CD8-positive, alpha-beta memory T cell (primary cell): ENCODE data around the gene MRC2. TPM values are rescaled to one million over a fixed set of nuclear protein-coding genes. Genes with fewer than 3 reads are reported as not detected.

Experiments
- CTCF ChIA-PET: fragments of 350-600 bp; sonication (Branson Sonifier 250); formaldehyde crosslinking; loops from one replicate; lab custom pipeline; 2021; ENCODE audit warnings: antibody characterized with exemption; lab: Charles Lee
- POLR2A ChIA-PET: fragments of 350-600 bp; sonication (Branson Sonifier 250); formaldehyde crosslinking; loops from one replicate; lab custom pipeline; 2021; ENCODE audit warnings: antibody characterized with exemption; lab: Charles Lee
- DNase-seq, 5 donors: peaks; one replicate each; pipeline versions ENCODE4 v3.0.0 to v3.0.0-alpha.2; 2020 to 2022; ENCODE audit warnings: mixed read lengths in 1 of 5
- H3K27ac ChIP-seq: one replicate; pipeline ENCODE4 v1.7.0; 2013; ENCODE audit warnings: low read depth, mild to moderate bottlenecking, low read length, moderate library complexity
- H3K27me3 ChIP-seq: 2 replicates; pipeline ENCODE4 v1.7.0; 2013; ENCODE audit warnings: low read length, mild to moderate bottlenecking; ENCODE audit not compliant: insufficient read depth, poor library complexity, severe bottlenecking
- H3K36me3 ChIP-seq: 2 replicates; pipeline ENCODE4 v1.7.0; 2013; ENCODE audit warnings: mild to moderate bottlenecking, low read length, moderate library complexity; ENCODE audit not compliant: insufficient read depth
- H3K4me1 ChIP-seq: 2 replicates; pipeline ENCODE4 v1.7.0; 2013; ENCODE audit warnings: mild to moderate bottlenecking, low read length, moderate library complexity; ENCODE audit not compliant: insufficient read depth
- H3K4me3 ChIP-seq: 2 replicates; pipeline ENCODE4 v1.7.0; 2013; ENCODE audit warnings: mild to moderate bottlenecking, low read length
- H3K9me3 ChIP-seq: 2 replicates; pipeline ENCODE4 v1.7.0; 2013; ENCODE audit warnings: mild to moderate bottlenecking, low read length
- H3K27ac Mint-ChIP-seq, 8 donors: one replicate each; pipeline ENCODE4 v1.8.0; 2020 to 2021; ENCODE audit warnings: mixed read lengths in 8 of 8, mild to moderate bottlenecking in 6 of 8, inconsistent platforms in 3 of 8, moderate library complexity in 3 of 8
- H3K27me3 Mint-ChIP-seq, 2 donors: one replicate each; pipeline ENCODE4 v1.8.0; 2020 to 2021; ENCODE audit warnings: mixed read lengths in 2 of 2, mild to moderate bottlenecking in 1 of 2, moderate library complexity in 1 of 2
- H3K36me3 Mint-ChIP-seq, 3 donors: one replicate each; pipeline ENCODE4 v1.8.0; 2020 to 2021; ENCODE audit warnings: mixed read lengths in 3 of 3, inconsistent platforms in 1 of 3, mild to moderate bottlenecking in 1 of 3
- H3K4me1 Mint-ChIP-seq, 3 donors: one replicate each; pipeline ENCODE4 v1.8.0; 2020 to 2021; ENCODE audit warnings: mixed read lengths in 3 of 3, inconsistent platforms in 1 of 3, mild to moderate bottlenecking in 1 of 3
- H3K4me3 Mint-ChIP-seq, 7 donors: one replicate each; pipeline ENCODE4 v1.8.0; 2020 to 2021; ENCODE audit warnings: mixed read lengths in 7 of 7, mild to moderate bottlenecking in 6 of 7, moderate library complexity in 4 of 7, inconsistent platforms in 2 of 7
- H3K9me3 Mint-ChIP-seq, 5 donors: one replicate each; pipeline ENCODE4 v1.8.0; 2020 to 2022; ENCODE audit warnings: mixed read lengths in 5 of 5, mild to moderate bottlenecking in 3 of 5, moderate library complexity in 2 of 5, inconsistent platforms in 1 of 5
- polyA plus RNA-seq: library from polyadenylated mRNA; unstranded; fragments of 300-500 nt; fragmentation: Illumina TruSeq; gene quantifications from one replicate; pipeline ENCODE4 v1.2.3, GENCODE V29; 2021
- total RNA-seq, 2 experiments: library from RNA; stranded (reverse); gene quantifications; one replicate each; pipeline ENCODE4 v1.2.3, GENCODE V29; 2021

The MRC2 gene
- total and polyA plus RNA-seq, 3 experiments from 2014 or later, result 0.08 to 10.2 (median 10.0) TPM

DNA sequence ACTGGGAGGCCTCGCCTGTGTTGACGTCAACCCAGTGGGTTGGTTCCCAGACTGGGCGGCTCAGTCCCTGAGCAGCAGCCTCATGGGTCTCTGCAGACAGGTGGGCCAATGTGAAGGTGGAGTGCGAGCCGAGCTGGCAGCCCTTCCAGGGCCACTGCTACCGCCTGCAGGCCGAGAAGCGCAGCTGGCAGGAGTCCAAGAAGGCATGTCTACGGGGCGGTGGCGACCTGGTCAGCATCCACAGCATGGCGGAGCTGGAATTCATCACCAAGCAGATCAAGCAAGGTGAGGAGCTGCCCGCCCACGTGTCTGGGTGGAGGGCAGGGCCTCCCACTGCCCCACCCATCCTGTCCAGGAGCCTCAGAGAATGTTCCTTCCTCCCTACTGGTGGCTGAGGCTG lies 44.1 kb downstream of the MRC2 start:
- H3K9me3 Mint-ChIP-seq, result no peaks in the 10 kb centered on the region
- Histone ChIP-seq H3K27ac (no peak overlapping the region), H3K4me1 (no peaks in the 10 kb centered on the region), H3K27me3 (no peaks in the 10 kb centered on the region), H3K9me3 (no peaks in the 10 kb centered on the region), H3K36me3 (no peaks in the 10 kb centered on the region), H3K4me3 (no peak overlapping the region)
- H3K4me1 Mint-ChIP-seq, result peaks cover 0 to 9% (median 2%) of the 10 kb centered on the region in 3 donors
- no peak overlapping the region for H3K27ac Mint-ChIP-seq
- ChIA-PET CTCF (interaction anchor here (3.1 kb wide), 1 partner anchor 735 kb away, joined by 21 read pairs; no protein-coding TSS in a partner anchor), POLR2A (no interaction called here)
- H3K4me3 Mint-ChIP-seq, result no peak overlapping the region
- H3K36me3 Mint-ChIP-seq, result no peaks in the 10 kb centered on the region
- H3K27me3 Mint-ChIP-seq, result no peaks in the 10 kb centered on the region
- no peak for DNase-seq

DNA sequence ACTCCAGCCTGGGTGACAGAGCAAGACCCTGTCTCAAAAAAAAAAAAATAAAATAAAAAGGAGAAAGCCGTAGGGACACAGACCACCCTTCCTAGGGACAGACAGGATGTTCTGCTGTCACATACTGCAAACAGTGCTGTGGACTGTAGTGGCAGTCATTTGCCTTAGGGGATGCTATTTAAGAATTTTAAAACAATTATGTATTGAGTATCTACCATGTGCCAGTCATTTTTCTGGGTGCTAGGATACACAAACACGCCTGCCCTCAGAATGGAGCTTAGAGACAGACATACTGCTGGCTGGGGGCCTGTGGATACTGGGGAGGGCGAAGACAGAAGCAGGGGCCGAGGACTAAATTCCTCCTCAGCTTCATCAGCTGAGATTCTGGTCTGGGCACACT lies 45.5 kb downstream of the MRC2 start:
- no peak overlapping the region for H3K4me3 ChIP-seq
- CTCF ChIA-PET, result interaction anchor here (1.2 to 3.1 kb wide), 2 partner anchors 30 to 734 kb away, joined by 3 to 21 read pairs; no protein-coding TSS in a partner anchor
- no peaks in the 10 kb centered on the region for H3K9me3 ChIP-seq
- DNase-seq, result no peak
- H3K4me1 ChIP-seq, result no peaks in the 10 kb centered on the region
- no peaks in the 10 kb centered on the region for H3K9me3 Mint-ChIP-seq
- no peaks in the 10 kb centered on the region for H3K27me3 ChIP-seq
- no peak overlapping the region for H3K27ac ChIP-seq
- H3K27me3 Mint-ChIP-seq, result no peaks in the 10 kb centered on the region
- no peak overlapping the region for H3K27ac Mint-ChIP-seq
- peaks cover 0 to 9% (median 2%) of the 10 kb centered on the region in 3 donors for H3K4me1 Mint-ChIP-seq
- H3K36me3 Mint-ChIP-seq, result no peaks in the 10 kb centered on the region
- H3K4me3 Mint-ChIP-seq, result no peak overlapping the region
- H3K36me3 ChIP-seq, result no peaks in the 10 kb centered on the region
- POLR2A ChIA-PET, result interaction anchor here (0.7 kb wide), 1 partner anchor 342 kb away, joined by 5 read pairs; no protein-coding TSS in a partner anchor

DNA sequence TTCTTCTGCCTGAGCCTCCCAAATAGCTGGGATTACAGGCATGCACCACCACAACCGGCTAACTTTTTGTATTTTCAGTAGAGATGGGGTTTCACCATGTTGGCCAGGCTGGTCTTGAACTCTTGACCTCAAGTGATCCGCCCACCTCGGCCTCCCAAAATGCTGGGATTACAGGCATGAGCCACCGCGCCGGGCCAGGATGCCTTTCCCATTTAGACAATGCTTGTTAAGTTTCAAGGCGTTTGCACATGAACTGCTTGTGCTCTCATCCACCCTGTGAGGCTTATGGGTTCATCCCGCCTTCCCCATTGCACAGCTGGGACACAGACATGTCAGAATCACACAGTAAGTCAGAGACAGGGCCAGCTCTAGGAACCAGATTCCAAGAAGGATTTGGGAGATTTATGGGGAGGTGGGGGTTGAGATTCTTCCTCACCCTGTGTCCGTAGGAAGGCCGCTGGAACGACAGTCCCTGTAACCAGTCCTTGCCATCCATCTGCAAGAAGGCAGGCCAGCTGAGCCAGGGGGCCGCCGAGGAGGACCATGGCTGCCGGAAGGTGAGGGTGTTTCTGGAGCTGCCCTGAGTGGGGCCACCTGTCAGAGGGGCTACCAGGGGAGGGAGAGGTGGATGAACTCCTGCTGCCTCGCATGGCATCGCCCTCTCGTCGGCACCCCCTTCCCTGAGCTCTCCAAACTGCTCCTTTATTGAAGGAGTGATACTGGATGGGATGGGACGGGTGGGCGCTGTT lies 46.3 kb downstream of the MRC2 start:
- H3K27ac Mint-ChIP-seq, result no peak overlapping the region
- CTCF ChIA-PET, result interaction anchor here (0.8 to 3.1 kb wide), 3 partner anchors 24 to 733 kb away, joined by 3 to 21 read pairs (median 3); no protein-coding TSS in a partner anchor
- Histone ChIP-seq H3K4me1 (no peaks in the 10 kb centered on the region), H3K9me3 (no peaks in the 10 kb centered on the region), H3K36me3 (no peaks in the 10 kb centered on the region), H3K4me3 (no peak overlapping the region), H3K27ac (no peak overlapping the region), H3K27me3 (no peaks in the 10 kb centered on the region)
- POLR2A ChIA-PET, result no interaction called here
- no peaks in the 10 kb centered on the region for H3K9me3 Mint-ChIP-seq
- no peaks in the 10 kb centered on the region for H3K27me3 Mint-ChIP-seq
- H3K4me3 Mint-ChIP-seq, result no peak overlapping the region
- H3K4me1 Mint-ChIP-seq, result peaks cover 0 to 4% (median 2%) of the 10 kb centered on the region in 3 donors
- no peak for DNase-seq
- H3K36me3 Mint-ChIP-seq, result no peaks in the 10 kb centered on the region

- no peak overlapping the region for H3K27ac Mint-ChIP-seq
- DNase-seq, result no peak
- POLR2A ChIA-PET, result no interaction called here
- Histone ChIP-seq H3K4me1 (no peaks in the 10 kb centered on the region), H3K36me3 (no peaks in the 10 kb centered on the region), H3K4me3 (no peak overlapping the region), H3K27me3 (no peaks in the 10 kb centered on the region), H3K9me3 (no peaks in the 10 kb centered on the region), H3K27ac (no peak overlapping the region)
- no peaks in the 10 kb centered on the region for H3K27me3 Mint-ChIP-seq
- peaks cover 0 to 4% (median 2%) of the 10 kb centered on the region in 3 donors for H3K4me1 Mint-ChIP-seq
- no peaks in the 10 kb centered on the region for H3K36me3 Mint-ChIP-seq
- no peaks in the 10 kb centered on the region for H3K9me3 Mint-ChIP-seq
- CTCF ChIA-PET, result interaction anchor here (1.3 to 3.1 kb wide), 2 partner anchors 295 to 733 kb away, joined by 3 to 21 read pairs; no protein-coding TSS in a partner anchor
- H3K4me3 Mint-ChIP-seq, result no peak overlapping the region
Measured at GRCh38 chr17:62674363-62674739, 46.9 kb downstream of the MRC2 start.

DNA sequence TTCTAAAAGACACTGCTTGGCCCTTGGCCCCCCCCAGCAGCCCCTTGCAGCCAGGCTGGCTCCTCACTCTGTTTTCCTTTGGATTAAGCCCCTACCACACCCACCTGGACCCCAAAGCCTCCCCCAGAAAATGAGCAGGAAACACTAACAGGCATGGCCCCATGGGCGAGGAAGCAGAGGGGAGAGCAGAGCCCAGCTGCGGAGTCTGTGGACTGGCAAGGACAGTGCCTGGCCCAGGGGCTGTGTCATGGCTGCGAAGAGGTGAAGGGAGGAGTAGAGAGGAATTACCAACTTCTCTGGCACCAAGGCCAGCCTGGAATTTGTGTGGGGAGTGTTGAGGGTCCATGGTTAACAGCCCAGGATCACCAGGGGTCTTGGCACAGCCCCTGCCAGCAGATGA lies 47.4 kb downstream of the MRC2 start:
- POLR2A ChIA-PET, result no interaction called here
- no peak for DNase-seq
- Mint-ChIP-seq H3K27me3 (no peaks in the 10 kb centered on the region), H3K4me3 (no peak overlapping the region), H3K9me3 (no peaks in the 10 kb centered on the region), H3K27ac (no peak overlapping the region), H3K36me3 (no peaks in the 10 kb centered on the region), H3K4me1 (peaks cover 0 to 4% (median 2%) of the 10 kb centered on the region in 3 donors)
- H3K36me3 ChIP-seq, result no peaks in the 10 kb centered on the region
- no peaks in the 10 kb centered on the region for H3K9me3 ChIP-seq
- no peaks in the 10 kb centered on the region for H3K4me1 ChIP-seq
- no peak overlapping the region for H3K4me3 ChIP-seq
- no peaks in the 10 kb centered on the region for H3K27me3 ChIP-seq
- CTCF ChIA-PET, result interaction anchor here (1.3 kb wide), 1 partner anchor 294 kb away, joined by 3 read pairs; no protein-coding TSS in a partner anchor
- H3K27ac ChIP-seq, result no peak overlapping the region

DNA sequence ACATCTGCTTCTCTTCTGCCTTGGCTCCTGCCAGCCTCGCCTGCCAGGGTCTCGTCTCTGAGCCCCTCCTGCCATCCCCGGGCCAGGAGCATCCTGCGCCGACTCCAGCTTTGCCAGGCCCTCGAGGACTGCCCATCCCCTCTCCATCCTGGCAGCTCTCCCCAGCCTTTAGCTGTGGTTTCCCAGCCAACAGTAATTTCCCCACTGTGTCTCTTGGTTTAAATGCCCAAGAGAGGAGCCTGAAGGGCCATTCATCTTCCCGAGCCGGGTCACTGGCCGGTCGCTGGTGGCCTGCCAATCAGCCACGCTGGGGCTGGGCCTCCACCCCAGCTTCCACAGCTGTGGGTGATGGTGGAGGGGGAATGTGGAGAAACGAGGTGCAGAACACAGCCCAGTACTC lies 47.8 kb downstream of the MRC2 start:
- Histone ChIP-seq H3K27me3 (no peaks in the 10 kb centered on the region), H3K36me3 (no peaks in the 10 kb centered on the region), H3K27ac (no peak overlapping the region), H3K9me3 (no peaks in the 10 kb centered on the region), H3K4me3 (no peak overlapping the region), H3K4me1 (no peaks in the 10 kb centered on the region)
- CTCF ChIA-PET, result no interaction called here
- POLR2A ChIA-PET, result no interaction called here
- H3K9me3 Mint-ChIP-seq, result no peaks in the 10 kb centered on the region
- no peaks in the 10 kb centered on the region for H3K36me3 Mint-ChIP-seq
- no peak overlapping the region for H3K27ac Mint-ChIP-seq
- no peaks in the 10 kb centered on the region for H3K27me3 Mint-ChIP-seq
- H3K4me1 Mint-ChIP-seq, result peaks cover 0 to 4% (median 2%) of the 10 kb centered on the region in 3 donors
- no peak overlapping the region for H3K4me3 Mint-ChIP-seq
- no peak for DNase-seq

DNA sequence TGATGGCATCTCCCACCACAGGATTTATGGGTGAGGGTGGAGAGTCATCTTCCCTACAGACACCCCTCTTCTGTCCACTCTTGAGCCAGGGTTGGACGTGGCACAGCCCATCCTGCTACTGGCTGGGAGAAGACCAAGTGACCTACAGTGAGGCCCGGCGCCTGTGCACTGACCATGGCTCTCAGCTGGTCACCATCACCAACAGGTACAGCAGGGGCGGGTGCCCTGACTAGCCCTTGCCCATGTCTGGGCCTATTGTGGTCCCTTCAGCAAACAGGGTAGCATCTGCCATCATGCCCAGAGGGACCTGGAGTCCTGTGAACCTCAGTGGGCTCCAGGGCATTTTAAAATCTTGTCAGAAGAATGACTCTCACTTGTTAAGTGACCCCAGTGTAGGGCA lies 48.2 kb downstream of the MRC2 start:
- ChIA-PET CTCF (no interaction called here), POLR2A (no interaction called here)
- no peaks in the 10 kb centered on the region for H3K4me1 ChIP-seq
- H3K27me3 Mint-ChIP-seq, result no peaks in the 10 kb centered on the region
- H3K4me3 Mint-ChIP-seq, result no peak overlapping the region
- no peaks in the 10 kb centered on the region for H3K36me3 ChIP-seq
- peaks cover 0 to 4% (median 2%) of the 10 kb centered on the region in 3 donors for H3K4me1 Mint-ChIP-seq
- H3K27ac Mint-ChIP-seq, result no peak overlapping the region
- no peaks in the 10 kb centered on the region for H3K9me3 Mint-ChIP-seq
- no peaks in the 10 kb centered on the region for H3K9me3 ChIP-seq
- no peaks in the 10 kb centered on the region for H3K36me3 Mint-ChIP-seq
- H3K27ac ChIP-seq, result no peak overlapping the region
- H3K4me3 ChIP-seq, result no peak overlapping the region
- no peak for DNase-seq
- H3K27me3 ChIP-seq, result no peaks in the 10 kb centered on the region

- no peak overlapping the region for H3K27ac ChIP-seq
- no peaks in the 10 kb centered on the region for H3K4me1 ChIP-seq
- H3K9me3 ChIP-seq, result no peaks in the 10 kb centered on the region
- H3K36me3 Mint-ChIP-seq, result no peaks in the 10 kb centered on the region
- H3K27me3 ChIP-seq, result no peaks in the 10 kb centered on the region
- H3K4me3 ChIP-seq, result no peak overlapping the region
- DNase-seq, result no peak
- ChIA-PET CTCF (no interaction called here), POLR2A (no interaction called here)
- H3K27me3 Mint-ChIP-seq, result no peaks in the 10 kb centered on the region
- no peak overlapping the region for H3K4me3 Mint-ChIP-seq
- no peaks in the 10 kb centered on the region for H3K9me3 Mint-ChIP-seq
- H3K27ac Mint-ChIP-seq, result no peak overlapping the region
- H3K36me3 ChIP-seq, result no peaks in the 10 kb centered on the region
- H3K4me1 Mint-ChIP-seq, result peaks cover 0 to 4% (median 2%) of the 10 kb centered on the region in 3 donors
Measured at GRCh38 chr17:62676231-62676943, 48.9 kb downstream of the MRC2 start.
